ENCODE measurements around the gene PIGT. TPM values are rescaled to one million over a fixed set of nuclear protein-coding genes. Genes with fewer than 3 reads are reported as not detected.

The PIGT gene
- total and polyA plus RNA-seq, 9 donors: 30.0 to 172 (median 69.3) TPM

- no peak for TF ChIP-seq CTCF (IDR thresholded peaks at IDR 0.05)
- no peak for TF ChIP-seq POLR2A (IDR thresholded peaks at IDR 0.05)
- TF ChIP-seq EP300 (IDR thresholded peaks at IDR 0.05): no peak
- Histone ChIP-seq H3K4me1 (ENCODE audit: insufficient read depth) (no peaks in the 10 kb centered on the region), H3K27me3 (no peaks in the 10 kb centered on the region), H3K4me3 (no peak overlapping the region), H3K27ac (no peak overlapping the region), H3K9me3 (no peaks in the 10 kb centered on the region), H3K36me3 (no peaks in the 10 kb centered on the region)
- intact Hi-C loops (cut with DNase I): no loop called here
- WGBS, 3 donors: 80 to 87% (median 81%) methylated on average over 6 of the region's 6 CpGs
- no peak for DNase-seq
These were observed 51.2 kb downstream of the PIGT start for GRCh38 chr20:45467172-45467571.

- intact Hi-C loops (cut with DNase I): no loop called here
- 47 to 57% (median 53%) methylated on average over 3 of the region's 3 CpGs for WGBS, 3 donors
- H3K27ac ChIP-seq: no peak overlapping the region
- H3K36me3 ChIP-seq: no peaks in the 10 kb centered on the region
- H3K9me3 ChIP-seq: no peaks in the 10 kb centered on the region
- H3K4me3 ChIP-seq: no peak overlapping the region
- no peaks in the 10 kb centered on the region for H3K4me1 ChIP-seq (ENCODE audit: insufficient read depth)
- no peak for TF ChIP-seq EP300 (IDR thresholded peaks at IDR 0.05)
- no peak for TF ChIP-seq CTCF (IDR thresholded peaks at IDR 0.05)
- TF ChIP-seq POLR2A (IDR thresholded peaks at IDR 0.05): no peak
- H3K27me3 ChIP-seq: no peaks in the 10 kb centered on the region
- no peak for DNase-seq
These were observed 51.9 kb downstream of the PIGT start for GRCh38 chr20:45467861-45468260.

GRCh38 chr20:45469336-45470261 lies 53.7 kb downstream of the PIGT start, which contains the start of gene WFDC2:
WFDC2 (plus strand) TSS chr20:45469753; CDS start chr20:45469782, 29 bp downstream.
- Histone ChIP-seq H3K9me3 (no peaks in the 10 kb centered on the region), H3K36me3 (no peaks in the 10 kb centered on the region), H3K27ac (peak within 1 kb of the TSS in 1 of 2 donors; percentile 2), H3K27me3 (no peaks in the 10 kb centered on the region), H3K4me3 (peak within 1 kb of the TSS; percentile 43), H3K4me1 (ENCODE audit: insufficient read depth) (no peaks in the 10 kb centered on the region)
- TF ChIP-seq CTCF (IDR thresholded peaks at IDR 0.05): no peak
- no peak for TF ChIP-seq POLR2A (IDR thresholded peaks at IDR 0.05)
- TF ChIP-seq EP300 (IDR thresholded peaks at IDR 0.05): no peak
- peak in 2 of 5 donors; percentile 25 to 26 for DNase-seq
- intact Hi-C loops (cut with DNase I): no loop called here
- WGBS, 3 donors: 8 to 11% (median 9%) methylated on average over 35 to 54 of the region's 54 CpGs

GRCh38 chr20:45470262-45470931 lies 54.5 kb downstream of the PIGT start:
- Histone ChIP-seq H3K4me3 (peak overlapping the region; percentile 43), H3K27ac (peak overlapping the region in 1 of 2 donors; percentile 2), H3K27me3 (no peaks in the 10 kb centered on the region), H3K36me3 (no peaks in the 10 kb centered on the region), H3K4me1 (ENCODE audit: insufficient read depth) (no peaks in the 10 kb centered on the region), H3K9me3 (no peaks in the 10 kb centered on the region)
- no peak for TF ChIP-seq CTCF (IDR thresholded peaks at IDR 0.05)
- TF ChIP-seq EP300 (IDR thresholded peaks at IDR 0.05): no peak
- TF ChIP-seq POLR2A (IDR thresholded peaks at IDR 0.05): no peak
- WGBS, 3 donors: 0 to 1% (median 1%) methylated on average over 47 to 50 of the region's 50 CpGs
- intact Hi-C loops (cut with DNase I): no loop called here
- peak in 3 of 5 donors; percentile 39 to 50 (median 40) for DNase-seq
